Suppressor macrophage (primary cell): ENCODE measurements around the gene SCUBE3.
A peak's percentile ranks its signal among the peaks of the same experiment; 100 is the strongest.

ENCODE experiments used
- DNase-seq, 4 experiments: peaks; one replicate each; pipeline ENCODE4 v3.0.0-alpha.2; 2020 to 2022

Gene SCUBE3

GRCh38 chr6:35275744-35276260, 62.0 kb downstream of the SCUBE3 start:
- peak in 2 of 4 experiments; percentile 8 to 19 for DNase-seq

- DNase-seq: no peak
These were observed 65.0 kb downstream of the SCUBE3 start for GRCh38 chr6:35278708-35279107.

GRCh38 chr6:35280903-35281302, 67.1 kb downstream of the SCUBE3 start:
- DNase-seq: no peak

GRCh38 chr6:35282472-35282871, 68.7 kb downstream of the SCUBE3 start:
- peak in 1 of 4 experiments; percentile 14 for DNase-seq

GRCh38 chr6:35283361-35283760, 69.6 kb downstream of the SCUBE3 start:
- no peak for DNase-seq

DNA sequence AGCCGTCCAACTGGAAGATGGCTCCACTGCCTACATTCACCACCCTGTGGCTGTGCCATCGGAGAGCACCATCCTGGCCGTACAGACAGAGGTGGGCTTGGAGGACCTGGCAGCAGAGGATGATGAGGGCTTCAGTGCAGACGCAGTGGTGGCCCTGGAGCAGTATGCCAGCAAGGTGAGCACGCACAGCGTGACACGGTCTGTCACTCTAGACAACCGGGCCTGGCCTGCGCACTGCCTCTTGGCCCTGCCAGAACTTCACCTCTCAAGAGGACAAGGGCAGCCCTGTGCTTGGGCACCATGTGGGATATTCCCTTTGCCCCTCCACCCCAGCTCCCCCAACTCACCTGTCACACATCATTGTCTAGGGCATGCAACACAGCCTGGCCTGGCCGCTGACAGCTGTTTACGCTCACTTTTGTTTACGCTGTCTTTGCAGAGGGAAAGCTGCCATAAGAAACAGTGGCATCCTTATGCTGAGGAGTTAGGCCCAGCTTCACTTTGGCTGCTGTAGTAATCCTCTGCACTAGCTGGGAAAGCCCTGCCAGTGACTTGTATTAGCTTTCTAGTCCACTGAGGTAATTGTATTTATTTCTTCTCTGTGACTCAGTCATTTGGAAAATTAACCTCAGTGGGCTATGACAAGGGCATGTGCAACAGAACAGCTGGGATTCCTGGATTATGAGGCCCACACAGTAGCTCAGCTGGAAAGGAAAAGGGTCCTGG, 74.1 kb downstream of the SCUBE3 start:
- no peak for DNase-seq

DNA sequence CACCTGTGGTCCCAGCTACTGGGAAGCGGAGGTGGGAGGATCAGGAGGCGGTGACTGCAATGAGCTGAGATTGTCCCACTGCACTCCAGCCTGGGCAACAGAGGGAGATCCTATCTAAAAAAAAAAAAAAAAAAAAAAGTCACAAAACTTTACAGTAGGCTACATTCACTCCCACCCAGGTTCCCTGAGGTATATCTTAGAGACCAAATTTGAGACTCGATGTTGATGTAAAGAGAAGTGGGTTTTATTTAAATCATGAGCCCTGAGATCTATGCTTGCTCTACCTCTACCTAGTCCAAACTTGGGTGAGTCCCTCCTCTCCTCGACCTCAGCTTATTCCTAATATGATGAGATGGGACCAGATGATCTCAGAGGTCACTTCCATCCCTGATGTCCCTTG, 75.1 kb downstream of the SCUBE3 start:
- no peak for DNase-seq

DNA sequence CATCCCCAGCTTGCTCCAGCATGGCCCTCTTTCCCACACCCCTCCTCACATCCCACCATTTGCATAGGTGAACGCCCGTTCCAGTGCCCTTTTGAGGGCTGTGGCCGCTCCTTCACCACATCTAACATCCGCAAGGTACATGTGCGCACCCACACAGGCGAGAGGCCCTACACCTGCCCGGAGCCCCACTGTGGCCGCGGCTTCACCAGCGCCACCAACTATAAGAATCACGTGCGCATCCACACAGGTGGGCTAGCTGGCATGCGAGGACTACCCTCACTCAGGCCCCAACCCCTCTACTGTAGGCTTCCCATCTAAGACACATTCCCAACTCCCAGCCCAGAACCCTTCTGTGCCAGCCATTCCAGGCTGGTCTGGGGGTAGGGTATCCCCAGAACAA, 77.7 kb downstream of the SCUBE3 start:
- no peak for DNase-seq

DNA sequence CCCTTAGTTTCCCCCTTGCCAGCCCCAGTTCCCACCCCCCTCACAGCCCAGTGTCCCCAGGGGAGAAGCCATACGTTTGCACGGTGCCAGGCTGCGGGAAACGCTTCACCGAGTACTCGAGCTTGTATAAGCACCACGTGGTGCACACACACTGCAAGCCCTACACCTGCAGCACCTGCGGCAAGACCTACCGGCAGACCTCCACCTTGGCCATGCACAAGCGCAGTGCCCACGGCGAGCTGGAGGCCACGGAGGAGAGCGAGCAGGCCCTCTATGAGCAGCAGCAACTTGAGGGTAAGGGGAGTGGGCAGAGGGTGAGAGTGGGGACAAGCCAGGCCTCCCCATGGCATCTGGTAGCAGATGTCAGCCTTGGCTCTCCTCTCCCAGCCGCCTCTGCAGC, 78.7 kb downstream of the SCUBE3 start:
- no peak for DNase-seq

GRCh38 chr6:35293681-35294080, 79.9 kb downstream of the SCUBE3 start:
- DNase-seq: no peak

- DNase-seq: peak; percentile 34 to 56 (median 47)
These were observed 80.7 kb downstream of the SCUBE3 start for GRCh38 chr6:35294308-35294945.

DNA sequence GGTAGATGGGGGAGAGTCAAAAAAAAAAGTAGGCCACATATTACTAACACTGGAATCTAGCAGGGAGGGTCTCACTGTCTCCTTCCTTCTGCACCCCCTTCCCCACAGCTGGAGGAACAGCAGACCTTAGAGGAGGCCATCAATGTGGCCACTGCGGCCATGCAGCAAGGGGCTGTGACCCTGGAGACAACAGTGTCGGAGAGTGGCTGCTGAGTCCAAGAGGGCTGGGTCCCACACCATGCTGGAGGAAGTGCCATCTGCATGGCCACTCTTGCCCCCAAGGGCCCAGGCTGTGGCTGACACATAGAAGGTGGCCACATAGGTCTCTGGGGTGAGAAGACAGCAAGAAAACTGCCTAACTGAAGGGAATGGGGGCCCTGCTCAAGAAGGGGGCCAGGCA, 81.3 kb downstream of the SCUBE3 start:
- DNase-seq: no peak

- no peak for DNase-seq
These were observed 82.0 kb downstream of the SCUBE3 start for GRCh38 chr6:35295521-35296315.

GRCh38 chr6:35296931-35297600, 83.3 kb downstream of the SCUBE3 start:
- peak in 2 of 4 experiments; percentile 50 to 53 for DNase-seq

GRCh38 chr6:35297601-35298481, 84.1 kb downstream of the SCUBE3 start, which contains the start of gene DEF6:
TSS of gene DEF6 (plus strand) at chr6:35297818. CDS start at chr6:35297857, 39 bp downstream.
- peak; percentile 86 to 94 (median 92) for DNase-seq

DNA sequence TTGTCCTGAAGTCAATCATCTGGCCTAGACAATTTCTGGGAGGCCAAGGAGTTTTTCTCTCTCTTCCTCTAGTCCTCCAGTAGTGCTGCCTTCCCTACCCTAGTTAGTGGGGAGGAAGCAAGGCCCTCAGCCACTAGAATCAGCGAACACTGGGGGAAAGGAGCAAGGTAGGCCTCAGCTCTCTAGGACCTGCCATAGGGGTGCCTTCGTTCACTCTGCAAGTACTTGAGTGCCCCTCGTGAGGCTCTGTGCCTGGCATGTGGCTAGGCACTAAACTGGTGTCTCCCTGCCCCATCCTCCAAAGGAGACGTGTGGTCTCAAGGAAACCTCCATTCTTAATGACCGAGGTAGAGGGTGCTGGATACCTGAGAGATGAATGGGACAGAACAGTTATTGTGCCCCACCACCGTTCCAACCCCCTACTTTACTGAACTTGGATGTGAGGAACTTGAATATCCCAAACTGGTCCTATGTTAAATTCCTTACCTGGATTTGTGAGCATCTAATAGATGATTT, 84.9 kb downstream of the SCUBE3 start:
- DNase-seq: peak in 3 of 4 experiments; percentile 23 to 44 (median 29)

DNA sequence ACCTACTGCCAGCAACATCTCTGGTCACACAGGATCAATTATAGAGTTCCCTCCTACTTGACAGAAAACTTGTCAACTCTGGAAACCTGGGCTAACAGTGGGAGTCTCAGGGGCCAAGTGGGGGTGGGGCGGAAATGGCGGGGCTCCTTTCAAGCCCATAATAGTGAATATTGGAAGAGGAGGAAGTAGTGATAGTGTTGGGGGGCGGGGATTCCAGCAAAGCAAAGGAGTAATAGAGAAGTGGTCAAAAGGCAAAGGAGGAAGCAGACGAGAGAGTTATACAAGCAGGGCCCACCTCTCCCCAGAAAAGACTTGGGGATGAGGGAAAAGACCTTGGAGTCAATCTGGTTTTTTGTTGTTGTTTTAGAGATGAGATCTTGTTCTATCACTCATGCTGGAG, 85.9 kb downstream of the SCUBE3 start:
- peak; percentile 67 to 87 (median 76) for DNase-seq

GRCh38 chr6:35300848-35301247, 87.1 kb downstream of the SCUBE3 start:
- peak in 3 of 4 experiments; percentile 29 to 51 (median 33) for DNase-seq
